Neural progenitor cell (in vitro differentiated cells): Measurements from ENCODE around the gene SERINC5. TPM values are rescaled to one million over a fixed set of nuclear protein-coding genes. Genes with fewer than 3 reads are reported as not detected.
A peak's percentile ranks its signal among the peaks of the same experiment; 100 is the strongest.
"Not testable (repeated sequence)": the region's sequence is repeated elsewhere in the genome, so short reads cannot be mapped to it uniquely, and the experiment has no call there.

Experiments
- DNase-seq: peaks from one replicate; pipeline ENCODE4 v3.0.0-alpha.2; 2016; ENCODE audit warnings: low spot score
- H2AFZ ChIP-seq: fragments of 200-600 bp; sonication (generic); replicated peaks from 2 replicates; pipeline ENCODE4 v1.6.1; 2016; ENCODE audit warnings: antibody characterized with exemption
- H3F3A ChIP-seq: fragments of 200-600 bp; sonication (generic); 2 replicates; pipeline ENCODE4 v1.6.1; 2016; ENCODE audit warnings: antibody characterized with exemption, low read depth
- H3K27ac ChIP-seq: fragments of 200-600 bp; sonication (generic); 2 replicates; pipeline ENCODE4 v1.5.1; 2016; ENCODE audit warnings: mild to moderate bottlenecking
- H3K27me3 ChIP-seq: fragments of 200-600 bp; sonication (generic); 2 replicates; pipeline ENCODE4 v1.6.1; 2016; ENCODE audit warnings: mild to moderate bottlenecking, moderate library complexity
- H3K36me3 ChIP-seq: fragments of 200-600 bp; sonication (generic); 2 replicates; pipeline ENCODE4 v1.5.1; 2016
- H3K4me1 ChIP-seq: fragments of 200-600 bp; sonication (generic); 2 replicates; pipeline ENCODE4 v1.6.1; 2016; ENCODE audit warnings: mixed run types
- H3K4me2 ChIP-seq: fragments of 200-600 bp; sonication (generic); 2 replicates; pipeline ENCODE4 v1.6.1; 2016
- H3K4me3 ChIP-seq: fragments of 200-600 bp; sonication (generic); 2 replicates; pipeline ENCODE4 v1.5.1; 2016
- H3K79me2 ChIP-seq: fragments of 200-600 bp; sonication (generic); 2 replicates; pipeline ENCODE4 v1.6.1; 2016; ENCODE audit warnings: low read depth
- H3K9ac ChIP-seq: fragments of 200-600 bp; sonication (generic); 2 replicates; pipeline ENCODE4 v1.6.1; 2016
- H3K9me3 ChIP-seq: fragments of 200-600 bp; sonication (generic); 2 replicates; pipeline ENCODE4 v1.5.1; 2016; ENCODE audit warnings: low read depth
- H4K20me1 ChIP-seq: fragments of 200-600 bp; sonication (generic); 2 replicates; pipeline ENCODE4 v1.6.1; 2016; ENCODE audit warnings: low read depth
- H3K27ac Mint-ChIP-seq: 3 replicates; pipeline ENCODE4 v1.8.0; 2021; ENCODE audit warnings: mixed read lengths
- H3K27me3 Mint-ChIP-seq: 2 replicates; pipeline ENCODE4 v1.8.0; 2022; ENCODE audit warnings: low read depth, mild to moderate bottlenecking, inconsistent platforms, moderate library complexity, mixed read lengths; ENCODE audit not compliant: insufficient read depth
- H3K36me3 Mint-ChIP-seq: 3 replicates; pipeline ENCODE4 v1.8.0; 2021; ENCODE audit warnings: mixed read lengths
- H3K4me1 Mint-ChIP-seq: 3 replicates; pipeline ENCODE4 v1.8.0; 2021; ENCODE audit warnings: mixed read lengths
- H3K4me3 Mint-ChIP-seq: 3 replicates; pipeline ENCODE4 v1.8.0; 2021; ENCODE audit warnings: mild to moderate bottlenecking, moderate library complexity, mixed read lengths
- H3K9me3 Mint-ChIP-seq: 3 replicates; pipeline ENCODE4 v1.8.0; 2020; ENCODE audit warnings: mixed read lengths
- EZH2 ChIP-seq: fragments of 200-600 bp; sonication (generic); IDR thresholded peaks from 2 replicates; pipeline ENCODE4 v1.6.1; 2017; ENCODE audit warnings: antibody characterized with exemption, mild to moderate bottlenecking, moderate library complexity
- EZH2phosphoT487 ChIP-seq: fragments of 200-600 bp; sonication (generic); IDR thresholded peaks from 2 replicates; pipeline ENCODE4 v1.6.1; 2017; ENCODE audit warnings: antibody characterized with exemption
- total RNA-seq: library from RNA; depleted of rRNA; stranded (reverse); fragments of >200 nt; gene quantifications from 2 replicates; pipeline ENCODE4 v1.2.3, GENCODE V29; 2015; ENCODE audit warnings: low replicate concordance
- TF ChIP-seq, protein P1 (sequence below): fragments of 200-600 bp; sonication (generic); IDR thresholded peaks from 2 replicates; pipeline ENCODE4 v1.5.1; 2017; ENCODE audit warnings: antibody characterized with exemption, mild to moderate bottlenecking

SERINC5 gene
- total RNA-seq, 1 donor from 2014 or later = 126 TPM

DNA sequence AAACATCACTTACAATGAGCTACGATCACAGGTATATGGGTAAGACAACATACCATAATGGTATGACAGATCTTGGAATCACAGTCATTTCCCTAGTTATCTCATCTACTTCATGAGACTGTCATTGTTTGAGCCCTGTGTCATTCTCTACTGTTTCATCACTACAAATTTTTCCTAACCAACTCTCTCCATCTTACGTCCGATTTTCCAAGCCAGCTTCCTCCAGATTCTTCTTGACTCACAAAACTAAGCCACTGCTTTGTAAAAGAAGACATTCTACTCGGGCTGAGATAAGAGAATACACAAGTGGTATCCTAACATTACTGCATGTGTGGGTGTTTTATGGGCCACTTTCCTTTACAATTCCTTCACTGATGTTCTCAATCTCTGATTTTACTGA, 49.6 kb downstream of the SERINC5 start:
- Histone ChIP-seq H3K4me3 (no peak overlapping the region), H4K20me1 (peaks cover 69% of the 10 kb centered on the region), H3K4me2 (no peak overlapping the region), H3K27ac (peak overlapping the region; percentile 55), H3K79me2 (peaks cover 98% of the 10 kb centered on the region), H3K27me3 (no peaks in the 10 kb centered on the region), H3K4me1 (peaks cover 63% of the 10 kb centered on the region), H3K9ac (no peak overlapping the region), H3K9me3 (no peaks in the 10 kb centered on the region), H3F3A (peaks cover 31% of the 10 kb centered on the region), H3K36me3 (peaks cover 12% of the 10 kb centered on the region), H2AFZ (no peak overlapping the region)
- peaks cover 8% of the 10 kb centered on the region for H3K9me3 Mint-ChIP-seq
- peaks cover 26% of the 10 kb centered on the region for H3K4me1 Mint-ChIP-seq
- DNase-seq = no peak
- H3K4me3 Mint-ChIP-seq = no peak overlapping the region
- H3K27ac Mint-ChIP-seq = no peak overlapping the region
- H3K27me3 Mint-ChIP-seq = no peaks in the 10 kb centered on the region
- TF ChIP-seq EZH2phosphoT487 (no peak), EZH2 (no peak)
- TF ChIP-seq, protein P1, sequence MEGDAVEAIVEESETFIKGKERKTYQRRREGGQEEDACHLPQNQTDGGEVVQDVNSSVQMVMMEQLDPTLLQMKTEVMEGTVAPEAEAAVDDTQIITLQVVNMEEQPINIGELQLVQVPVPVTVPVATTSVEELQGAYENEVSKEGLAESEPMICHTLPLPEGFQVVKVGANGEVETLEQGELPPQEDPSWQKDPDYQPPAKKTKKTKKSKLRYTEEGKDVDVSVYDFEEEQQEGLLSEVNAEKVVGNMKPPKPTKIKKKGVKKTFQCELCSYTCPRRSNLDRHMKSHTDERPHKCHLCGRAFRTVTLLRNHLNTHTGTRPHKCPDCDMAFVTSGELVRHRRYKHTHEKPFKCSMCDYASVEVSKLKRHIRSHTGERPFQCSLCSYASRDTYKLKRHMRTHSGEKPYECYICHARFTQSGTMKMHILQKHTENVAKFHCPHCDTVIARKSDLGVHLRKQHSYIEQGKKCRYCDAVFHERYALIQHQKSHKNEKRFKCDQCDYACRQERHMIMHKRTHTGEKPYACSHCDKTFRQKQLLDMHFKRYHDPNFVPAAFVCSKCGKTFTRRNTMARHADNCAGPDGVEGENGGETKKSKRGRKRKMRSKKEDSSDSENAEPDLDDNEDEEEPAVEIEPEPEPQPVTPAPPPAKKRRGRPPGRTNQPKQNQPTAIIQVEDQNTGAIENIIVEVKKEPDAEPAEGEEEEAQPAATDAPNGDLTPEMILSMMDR = no peak
- H3K36me3 Mint-ChIP-seq = peaks cover 23% of the 10 kb centered on the region

DNA sequence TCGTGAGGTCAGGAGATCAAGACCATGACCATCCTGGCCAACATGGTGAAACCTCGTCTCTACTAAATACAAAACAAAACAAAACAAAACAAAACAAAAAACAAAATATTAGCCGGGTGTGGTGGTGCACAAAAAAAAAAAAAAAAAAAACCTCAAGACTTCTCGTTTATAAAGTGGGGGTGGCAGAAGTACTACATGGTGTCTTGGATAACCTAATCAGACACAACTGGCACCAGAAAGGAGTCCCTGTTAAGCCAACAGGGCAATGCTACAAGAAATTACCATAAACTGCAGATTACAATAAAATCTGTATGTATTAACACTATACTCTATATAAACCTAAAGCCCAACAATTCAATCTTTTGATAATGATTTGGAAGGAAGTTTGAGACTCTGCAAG, 50.0 kb downstream of the SERINC5 start:
- Histone ChIP-seq H3K36me3 (peaks cover 16% of the 10 kb centered on the region), H3K9me3 (no peaks in the 10 kb centered on the region), H3K27me3 (no peaks in the 10 kb centered on the region), H4K20me1 (peaks cover 65% of the 10 kb centered on the region), H3K27ac (peak overlapping the region; percentile 86), H2AFZ (no peak overlapping the region), H3K79me2 (peaks cover 98% of the 10 kb centered on the region), H3K4me3 (no peak overlapping the region), H3K4me2 (no peak overlapping the region), H3K4me1 (peaks cover 59% of the 10 kb centered on the region), H3F3A (peaks cover 31% of the 10 kb centered on the region), H3K9ac (no peak overlapping the region)
- no peak for TF ChIP-seq EZH2phosphoT487
- TF ChIP-seq, protein P1 = no peak
- TF ChIP-seq EZH2 = no peak
- no peak for DNase-seq
- peaks cover 24% of the 10 kb centered on the region for H3K4me1 Mint-ChIP-seq
- no peak overlapping the region for H3K4me3 Mint-ChIP-seq
- peaks cover 8% of the 10 kb centered on the region for H3K9me3 Mint-ChIP-seq
- no peaks in the 10 kb centered on the region for H3K27me3 Mint-ChIP-seq
- peaks cover 24% of the 10 kb centered on the region for H3K36me3 Mint-ChIP-seq
- H3K27ac Mint-ChIP-seq = no peak overlapping the region

DNA sequence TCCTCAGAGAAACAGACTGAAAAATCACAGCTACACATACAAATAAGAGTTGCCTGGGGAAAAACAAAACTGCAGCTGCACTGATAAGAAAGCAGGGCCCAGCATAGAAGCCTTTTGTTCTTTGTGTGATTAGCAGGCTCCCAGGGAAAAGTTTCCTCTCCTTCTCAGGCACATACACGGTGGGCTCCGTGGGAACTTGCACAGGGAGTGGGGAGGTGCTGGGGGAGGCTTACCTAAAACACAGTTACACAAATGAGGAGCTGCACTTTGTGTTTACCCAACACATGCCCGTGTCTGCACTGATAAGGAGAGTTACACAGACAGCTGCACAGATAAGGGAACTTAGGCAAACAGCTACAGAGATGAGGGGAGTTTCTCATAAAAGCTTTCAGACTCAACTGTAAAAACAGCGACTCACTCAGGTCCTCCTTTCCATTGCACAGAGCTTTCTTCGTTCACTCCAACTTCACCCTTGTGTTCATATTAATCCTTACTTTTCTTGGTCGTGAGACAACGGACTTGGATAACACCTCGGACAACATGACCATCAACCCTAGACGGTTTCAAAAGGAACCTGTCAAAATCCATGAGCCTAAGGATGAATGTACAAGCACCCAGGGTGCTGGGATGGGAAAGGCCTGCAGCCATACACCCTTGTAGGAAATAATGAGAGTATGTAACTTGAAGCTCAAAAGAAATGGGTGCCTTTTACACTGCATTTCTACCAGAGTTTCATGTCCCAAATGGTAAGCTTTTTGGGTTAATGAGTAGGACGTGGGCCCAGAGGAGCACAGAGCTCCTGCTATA, 50.8 kb downstream of the SERINC5 start:
- H2AFZ ChIP-seq = no peak overlapping the region
- H3K36me3 Mint-ChIP-seq = peaks cover 21% of the 10 kb centered on the region
- peaks cover 18% of the 10 kb centered on the region for H3K4me1 Mint-ChIP-seq
- peak overlapping the region; percentile 4 for H3K9ac ChIP-seq
- H3K27me3 Mint-ChIP-seq = no peaks in the 10 kb centered on the region
- H3K4me3 Mint-ChIP-seq = no peak overlapping the region
- peaks cover 51% of the 10 kb centered on the region for H3K4me1 ChIP-seq
- peaks cover 31% of the 10 kb centered on the region for H3F3A ChIP-seq
- peaks cover 7% of the 10 kb centered on the region for H3K9me3 Mint-ChIP-seq
- peaks cover 95% of the 10 kb centered on the region for H3K79me2 ChIP-seq
- H3K4me2 ChIP-seq = peak overlapping the region; percentile 51
- TF ChIP-seq, protein P1 = no peak
- TF ChIP-seq EZH2phosphoT487 (no peak), EZH2 (no peak)
- peak overlapping the region; percentile 1 for H3K4me3 ChIP-seq
- peaks cover 16% of the 10 kb centered on the region for H3K36me3 ChIP-seq
- H3K9me3 ChIP-seq = no peaks in the 10 kb centered on the region
- H3K27me3 ChIP-seq = no peaks in the 10 kb centered on the region
- peak overlapping the region; percentile 36 for H3K27ac Mint-ChIP-seq
- H4K20me1 ChIP-seq = peaks cover 56% of the 10 kb centered on the region
- peak overlapping the region; percentile 86 for H3K27ac ChIP-seq
- DNase-seq = peak; percentile 58

DNA sequence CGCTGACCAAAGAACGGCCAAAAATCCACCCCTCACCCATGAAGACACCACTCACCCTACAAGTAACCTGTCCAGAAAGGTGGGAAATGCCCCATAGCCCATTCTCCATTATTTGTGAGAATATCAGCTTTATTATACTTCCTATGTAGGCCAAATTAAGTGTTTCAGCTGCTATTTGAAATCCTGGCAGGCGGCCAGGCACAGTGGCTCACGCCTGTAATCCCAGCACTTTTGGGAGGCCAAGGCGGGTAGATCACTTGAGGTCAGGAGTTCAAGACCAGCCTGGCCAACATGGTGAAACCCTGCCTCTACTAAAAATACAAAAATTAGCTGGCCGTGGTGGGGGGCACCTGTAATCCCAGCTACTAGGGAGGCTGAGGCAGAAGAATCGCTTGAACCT, 54.1 kb downstream of the SERINC5 start:
- Histone ChIP-seq H3K79me2 (peaks cover 93% of the 10 kb centered on the region), H3K36me3 (peaks cover 16% of the 10 kb centered on the region), H3F3A (peaks cover 24% of the 10 kb centered on the region), H4K20me1 (peaks cover 49% of the 10 kb centered on the region), H3K4me1 (peaks cover 36% of the 10 kb centered on the region)
- Mint-ChIP-seq H3K36me3 (peaks cover 26% of the 10 kb centered on the region), H3K4me1 (peaks cover 15% of the 10 kb centered on the region)
- H3K4me3 ChIP-seq, H2AFZ ChIP-seq, H3K27ac Mint-ChIP-seq, H3K27me3 ChIP-seq, H3K9ac ChIP-seq, H3K4me2 ChIP-seq, DNase-seq, H3K27ac ChIP-seq, H3K9me3 Mint-ChIP-seq, H3K4me3 Mint-ChIP-seq, H3K27me3 Mint-ChIP-seq, H3K9me3 ChIP-seq: not testable (repeated sequence)
